ENCODE measurements around the gene SH3TC1.

Gene SH3TC1

GRCh38 chr4:8263397-8263796 is 64.3 kb downstream of the SH3TC1 start:
- no peak for DNase-seq (ENCODE audit: low read depth)

DNA sequence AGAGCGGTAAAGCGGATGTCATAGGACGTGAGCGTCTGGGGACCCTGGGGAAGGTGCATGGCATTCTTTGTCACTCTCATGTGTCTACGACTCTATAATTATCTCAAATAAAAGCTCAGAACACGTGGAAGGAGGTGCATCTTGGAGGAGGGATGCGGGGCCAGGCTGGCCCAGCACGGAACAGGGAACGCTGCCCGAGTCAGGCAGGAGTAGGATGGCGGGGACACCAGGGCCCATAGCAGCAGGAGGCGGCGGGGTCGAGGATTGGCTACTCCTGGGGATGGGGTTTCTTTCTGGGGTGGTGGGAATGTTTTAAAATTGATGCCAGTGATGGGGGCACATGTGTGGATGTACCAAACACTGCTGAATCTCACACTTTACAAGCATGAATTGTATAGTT is 65.0 kb downstream of the SH3TC1 start:
- no peak for DNase-seq (ENCODE audit: low read depth)

DNA sequence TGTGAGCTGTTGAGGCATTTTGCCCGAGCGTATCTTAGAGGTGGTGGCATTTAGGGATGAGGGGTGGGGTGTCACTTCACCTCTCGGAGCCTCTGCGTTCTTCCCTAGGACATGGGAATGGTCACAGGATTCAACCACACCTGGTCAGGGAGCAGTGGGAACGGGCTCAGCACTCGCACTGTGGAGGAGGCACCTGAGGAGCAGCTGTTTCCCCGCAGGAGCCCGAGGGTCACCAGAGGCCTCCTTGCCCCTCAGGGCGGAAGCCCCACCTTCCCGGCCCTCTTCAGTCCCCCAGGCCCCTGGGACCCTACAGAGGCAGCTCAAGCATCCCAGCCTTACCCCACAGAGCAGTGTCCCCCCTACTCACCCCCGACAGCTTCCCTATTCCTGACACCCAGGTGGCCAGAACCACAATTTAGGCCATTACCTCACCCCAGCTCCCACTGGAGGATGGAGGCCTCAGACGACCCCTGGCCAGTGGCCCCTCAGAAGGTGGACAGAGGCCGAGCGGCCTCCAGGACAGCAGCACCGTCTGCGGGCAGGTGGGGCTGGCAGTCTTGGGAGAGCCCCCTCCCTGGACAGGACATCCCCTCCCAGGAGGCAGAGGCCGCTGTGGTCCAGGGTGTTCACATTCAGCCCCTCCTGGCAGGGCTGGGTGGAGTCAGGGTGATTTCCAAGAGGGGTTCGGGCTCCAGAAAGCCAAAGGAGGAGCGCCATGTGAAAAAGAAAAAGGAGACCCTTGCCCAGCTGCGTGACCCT is 66.3 kb downstream of the SH3TC1 start:
- no peak for DNase-seq (ENCODE audit: low read depth)

DNA sequence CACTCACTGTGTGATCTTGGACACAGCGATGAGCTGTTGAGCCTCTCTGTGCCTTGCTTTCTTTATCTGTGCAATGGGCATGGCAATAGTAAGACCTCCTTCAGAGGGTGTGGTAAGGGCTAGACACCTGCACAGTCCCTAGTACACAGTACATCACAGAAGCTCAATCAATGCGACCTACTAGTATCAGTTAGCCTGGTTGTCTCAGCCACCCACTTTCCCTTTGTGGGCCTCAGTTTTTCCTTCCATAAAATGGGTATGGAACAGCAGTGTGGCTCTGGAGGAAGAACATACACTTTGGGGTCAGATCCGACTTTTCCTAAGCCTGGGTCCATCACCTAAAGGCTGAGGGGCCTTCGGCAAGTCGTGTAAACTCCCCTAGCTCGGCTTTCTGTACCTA is 67.0 kb downstream of the SH3TC1 start:
- no peak for DNase-seq (ENCODE audit: low read depth)

DNA sequence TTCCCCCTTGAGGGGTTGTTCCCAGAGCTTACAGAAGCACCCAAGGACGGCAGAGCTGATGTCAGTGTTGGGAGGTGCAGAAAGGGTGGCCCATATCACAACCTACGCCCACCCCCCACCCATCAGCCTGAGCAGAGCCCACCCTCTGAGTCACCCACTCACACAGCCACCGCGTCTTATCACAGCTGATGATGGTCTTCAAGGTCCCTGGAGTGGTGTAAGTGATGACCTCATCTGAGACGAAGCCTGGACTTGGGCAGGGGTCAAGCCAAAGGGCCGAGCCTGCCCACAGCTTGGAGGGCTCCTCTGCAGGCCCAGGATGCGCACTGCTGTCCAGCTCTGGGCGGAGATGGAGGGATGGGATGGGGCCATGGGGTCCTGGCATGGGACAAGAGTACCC is 67.4 kb downstream of the SH3TC1 start:
- no peak for DNase-seq (ENCODE audit: low read depth)

DNA sequence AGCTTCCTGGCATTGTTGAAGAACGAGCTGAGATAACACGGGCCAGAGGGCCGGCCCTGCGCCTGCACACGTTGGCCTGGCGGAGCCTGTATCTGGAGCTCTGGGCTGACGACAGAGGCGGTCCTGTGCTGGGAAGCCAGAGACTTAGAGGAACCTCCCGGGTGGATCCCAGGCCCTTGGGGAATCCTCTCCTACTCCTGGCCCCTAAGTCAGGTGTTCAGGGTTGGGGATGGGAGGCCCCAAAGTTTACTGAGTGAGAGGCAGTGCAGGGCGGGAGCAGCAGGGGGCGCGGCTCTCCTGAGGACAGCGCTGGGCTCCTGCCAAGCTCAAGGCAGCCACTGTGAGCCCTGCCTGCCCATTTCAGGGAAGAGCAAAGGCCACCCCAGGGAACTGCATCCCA is 68.0 kb downstream of the SH3TC1 start:
- DNase-seq (ENCODE audit: low read depth), result peak; percentile 42

DNA sequence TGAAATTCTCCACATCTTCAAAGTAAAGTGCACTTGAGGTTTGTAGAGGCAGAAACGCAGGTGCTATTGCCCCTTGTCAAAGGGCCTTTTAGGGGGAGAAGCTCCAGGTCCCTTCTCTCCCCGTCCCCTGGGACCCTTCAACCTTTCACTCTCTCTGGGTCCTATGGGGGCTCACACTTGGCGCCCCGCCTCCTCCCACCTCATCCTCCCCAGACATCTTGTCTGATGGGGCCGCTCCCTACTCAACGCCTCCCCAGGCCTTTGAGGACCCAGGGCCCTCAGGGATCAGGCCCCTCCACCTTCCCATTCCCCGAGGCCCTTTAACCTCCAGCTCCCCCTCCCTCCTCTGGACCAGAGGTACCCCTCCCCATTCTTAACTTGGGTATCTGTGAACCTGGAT is 69.1 kb downstream of the SH3TC1 start:
- DNase-seq (ENCODE audit: low read depth), result no peak

GRCh38 chr4:8268901-8269534 is 69.9 kb downstream of the SH3TC1 start:
- DNase-seq (ENCODE audit: low read depth), result no peak

DNA sequence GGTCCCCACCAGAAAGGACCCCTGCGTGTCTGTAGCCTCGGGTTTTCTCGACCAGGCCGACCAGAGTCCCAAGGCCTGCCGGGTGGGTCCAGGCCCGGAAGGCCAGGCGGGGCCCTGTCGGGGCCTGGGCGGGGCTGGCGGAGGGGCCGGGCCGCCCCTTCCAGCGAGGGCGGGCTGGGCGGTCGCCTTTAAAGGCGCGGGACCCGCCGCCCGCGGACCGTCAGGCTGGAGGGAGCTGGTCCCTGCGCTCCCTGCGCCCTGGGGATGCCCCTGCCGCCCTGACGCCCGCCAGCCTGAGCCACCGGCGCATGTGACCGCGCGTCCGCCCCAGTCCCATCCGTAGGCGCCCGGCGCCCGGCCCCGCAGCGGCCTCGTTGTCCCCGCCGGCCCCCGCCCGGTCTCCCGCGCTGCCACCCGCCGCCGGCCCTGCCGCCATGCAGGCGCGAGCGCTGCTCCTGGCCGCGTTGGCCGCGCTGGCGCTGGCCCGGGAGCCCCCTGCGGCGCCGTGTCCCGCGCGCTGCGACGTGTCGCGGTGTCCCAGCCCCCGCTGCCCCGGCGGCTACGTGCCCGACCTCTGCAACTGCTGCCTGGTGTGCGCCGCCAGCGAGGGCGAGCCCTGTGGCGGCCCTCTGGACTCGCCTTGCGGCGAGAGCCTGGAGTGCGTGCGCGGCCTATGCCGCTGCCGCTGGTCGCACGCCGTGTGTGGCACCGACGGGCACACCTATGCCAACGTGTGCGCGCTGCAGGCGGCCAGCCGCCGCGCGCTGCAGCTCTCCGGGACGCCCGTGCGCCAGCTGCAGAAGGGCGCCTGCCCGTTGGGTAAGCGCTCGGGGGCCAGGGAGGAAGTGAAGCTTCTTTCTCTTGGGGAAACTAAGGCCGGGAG is 70.7 kb downstream of the SH3TC1 start, which contains the start of gene HTRA3:
Gene HTRA3 (plus strand): TSS at position 220 of the 883 bp plus-strand sequence. CDS start 215 bp downstream, at position 435.
- peak; percentile 33 for DNase-seq (ENCODE audit: low read depth)

- DNase-seq (ENCODE audit: low read depth), result no peak
Measured at GRCh38 chr4:8270418-8270771, 71.3 kb downstream of the SH3TC1 start.

DNA sequence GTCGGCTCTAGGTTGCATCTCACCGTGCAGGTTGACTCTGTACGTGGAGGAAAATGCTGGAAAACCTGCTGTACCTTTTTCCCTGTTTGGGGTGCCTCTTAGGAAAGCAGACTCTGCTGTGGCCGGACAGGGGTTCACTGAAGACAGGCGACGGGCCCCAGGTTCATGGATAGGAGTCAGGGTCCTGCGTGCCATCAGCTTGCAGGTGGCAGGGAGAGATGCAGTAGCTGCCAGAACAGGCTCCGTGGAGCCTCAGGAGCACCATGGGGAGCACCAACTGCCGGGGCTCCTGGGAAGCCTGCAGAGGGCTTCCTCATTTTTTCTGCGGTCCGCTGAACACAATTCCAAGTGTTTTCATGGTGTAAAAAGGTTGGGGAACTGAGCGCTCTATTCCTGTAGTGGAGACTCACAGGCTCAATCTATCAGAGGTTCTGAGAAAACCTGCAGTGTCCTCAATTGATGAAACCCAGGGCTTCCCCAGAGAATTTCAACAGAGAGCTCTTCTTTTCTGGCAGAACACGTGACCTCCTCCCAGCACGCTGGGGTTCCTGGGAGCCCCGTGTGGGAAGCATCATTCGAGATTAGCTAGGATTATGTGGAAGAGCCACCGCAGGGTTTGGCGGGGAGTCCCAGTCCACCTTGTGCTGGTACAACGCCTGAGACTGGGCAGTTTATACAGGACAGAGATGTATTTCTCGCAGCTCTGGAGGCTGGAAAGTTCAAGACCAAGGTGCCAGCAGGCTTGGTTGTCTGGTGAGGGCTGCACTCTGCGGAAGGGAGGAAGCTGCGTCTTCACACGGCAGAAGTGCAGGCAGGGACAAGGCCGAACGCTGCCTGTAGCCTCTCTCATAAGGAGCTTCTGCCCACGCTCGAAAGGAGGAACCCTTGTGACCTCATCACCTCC is 72.1 kb downstream of the SH3TC1 start:
- no peak for DNase-seq (ENCODE audit: low read depth)

DNA sequence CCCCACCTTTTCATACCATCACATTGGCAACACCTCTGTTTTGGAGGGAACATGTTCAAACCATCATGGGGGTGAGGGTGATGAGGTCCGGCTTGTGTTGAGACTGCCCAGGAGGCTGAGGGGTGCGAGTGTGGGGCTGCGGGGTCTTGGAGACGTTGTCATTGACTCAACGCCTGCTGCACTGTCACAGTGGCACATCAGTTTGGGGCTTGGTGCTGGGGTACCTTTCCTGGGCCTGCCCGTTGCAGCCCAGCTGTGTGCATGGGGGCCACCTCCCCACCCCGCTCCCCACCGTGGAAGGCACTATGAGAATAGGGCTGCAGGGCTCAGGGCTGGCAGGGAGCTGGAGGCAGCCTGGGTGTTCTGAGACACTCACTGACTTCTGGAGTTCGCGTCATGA is 72.7 kb downstream of the SH3TC1 start:
- no peak for DNase-seq (ENCODE audit: low read depth)

- DNase-seq (ENCODE audit: low read depth), result no peak
Measured at GRCh38 chr4:8272472-8273428, 73.7 kb downstream of the SH3TC1 start.

GRCh38 chr4:8273450-8273849 is 74.4 kb downstream of the SH3TC1 start:
- DNase-seq (ENCODE audit: low read depth), result no peak

DNA sequence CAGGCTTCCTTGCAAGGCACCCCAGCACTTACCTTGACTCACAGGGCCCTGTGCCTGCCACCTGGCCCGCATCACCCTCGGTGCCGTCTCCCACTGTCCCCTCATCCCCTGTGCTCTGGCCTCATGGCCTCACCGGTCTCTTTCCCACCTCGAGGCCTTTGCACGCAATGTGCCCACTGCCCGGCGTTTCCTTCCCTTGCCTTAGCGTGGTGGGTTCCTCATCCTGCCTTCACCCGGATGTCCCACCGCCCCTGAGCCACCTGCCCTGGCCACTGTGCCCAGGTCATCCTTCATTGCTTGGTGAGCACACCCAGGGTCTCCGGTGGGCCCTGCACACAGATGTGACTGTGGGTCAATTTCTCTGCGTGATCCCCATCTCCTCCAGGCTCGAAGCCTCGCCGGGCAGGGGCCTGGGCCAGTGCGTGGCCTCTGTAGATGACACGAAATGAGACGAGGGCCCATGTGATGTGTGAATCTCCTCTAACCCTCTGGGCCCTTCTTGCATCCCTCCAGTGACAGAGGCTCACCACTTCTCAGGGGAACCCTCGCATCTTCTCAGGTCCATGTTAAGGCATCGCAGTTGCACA is 75.1 kb downstream of the SH3TC1 start:
- no peak for DNase-seq (ENCODE audit: low read depth)

DNA sequence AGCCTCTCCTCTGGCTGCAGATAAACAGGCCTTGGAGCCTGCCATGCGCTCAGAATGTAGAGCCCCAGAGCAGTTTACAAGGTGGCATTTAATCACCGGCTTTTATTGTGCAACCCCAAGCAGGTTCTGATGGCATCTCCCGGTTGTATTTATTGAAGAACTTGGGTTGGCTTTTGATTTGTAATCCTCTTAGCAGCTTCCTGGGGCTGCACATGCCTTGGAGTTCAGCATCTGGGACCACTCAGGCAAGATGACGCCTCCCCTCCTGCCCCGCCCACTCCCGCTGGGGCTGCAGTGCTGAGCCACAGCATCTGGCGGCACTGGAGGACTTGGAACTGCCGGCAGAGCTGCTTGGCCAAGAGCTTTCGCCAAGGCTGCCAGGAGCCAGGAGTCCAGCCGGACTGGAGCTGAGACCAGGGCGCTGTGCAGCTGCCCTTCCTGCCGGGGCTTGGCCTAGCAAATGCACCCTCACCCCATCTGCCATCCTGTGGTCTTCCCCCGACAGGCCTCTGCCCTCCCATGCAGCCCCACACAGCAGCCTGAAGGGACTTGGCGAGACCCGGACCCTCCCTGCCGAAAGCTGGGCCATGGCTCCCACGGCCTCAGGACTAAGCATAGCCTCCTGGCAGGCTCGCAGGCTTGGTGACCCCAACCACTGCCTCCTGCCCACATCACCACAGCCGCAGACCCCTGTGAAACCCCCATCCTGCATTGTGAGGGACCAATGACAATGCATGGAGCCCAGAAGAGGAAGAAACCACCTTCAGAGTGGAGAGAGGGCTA is 75.9 kb downstream of the SH3TC1 start:
- peak; percentile 80 for DNase-seq (ENCODE audit: low read depth)

- no peak for DNase-seq (ENCODE audit: low read depth)
Measured at GRCh38 chr4:8275548-8275910, 76.4 kb downstream of the SH3TC1 start.

DNA sequence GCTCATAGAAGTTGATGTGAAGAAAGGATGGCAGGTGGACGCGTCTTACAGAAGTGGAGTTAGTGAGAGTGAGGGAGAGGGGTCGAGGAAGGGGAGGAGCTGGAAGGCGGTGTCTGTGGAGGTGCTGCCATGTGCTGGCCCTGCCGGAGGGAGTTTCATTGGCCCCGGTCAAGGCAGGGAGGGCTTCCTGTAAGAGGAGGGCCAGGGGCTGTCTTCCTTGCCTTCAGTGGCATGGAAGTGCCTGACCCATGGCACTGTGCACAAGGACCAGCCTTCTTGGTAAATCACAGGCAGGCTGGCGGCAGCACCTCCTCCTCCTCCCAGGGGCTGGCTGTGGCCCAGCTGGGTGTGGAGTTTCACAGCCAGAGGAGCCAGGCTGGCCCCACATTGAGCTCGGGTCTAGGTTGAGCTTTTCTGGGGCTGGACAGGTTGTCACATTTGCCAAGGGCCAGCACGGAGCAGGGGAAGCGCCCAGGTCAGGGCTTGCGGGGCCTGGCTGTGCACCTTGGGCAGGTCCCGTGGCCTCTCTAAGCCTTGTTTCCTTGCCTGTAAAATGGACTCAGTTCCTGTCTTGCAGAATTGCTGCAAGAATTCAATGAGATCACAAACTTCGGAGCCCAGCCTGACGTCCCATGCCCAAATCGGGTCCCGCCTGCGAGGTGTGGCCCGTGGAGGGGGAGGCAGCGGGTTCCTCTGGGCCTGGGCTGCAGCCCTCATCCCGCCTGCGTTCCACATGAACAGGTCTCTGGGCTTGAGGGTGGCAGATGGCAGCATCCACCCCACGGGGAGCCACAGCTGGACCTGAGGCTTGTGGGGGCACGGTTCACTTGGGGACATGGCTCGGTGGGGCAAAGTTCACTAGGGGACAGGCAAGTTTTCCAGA is 77.5 kb downstream of the SH3TC1 start:
- peak; percentile 44 for DNase-seq (ENCODE audit: low read depth)

Data from iris pigment epithelial cell (primary cell).